HG03520 (cell line): ENCODE measurements around the gene GDE1.

ENCODE experiments used
- ATAC-seq: cut with Tn5 transposase; IDR thresholded peaks from one replicate; pipeline ENCODE4 v1.9.1; 2021; ENCODE audit warnings: mild to moderate bottlenecking, moderate library complexity; ENCODE audit not compliant: unreplicated experiment

GDE1 gene

DNA sequence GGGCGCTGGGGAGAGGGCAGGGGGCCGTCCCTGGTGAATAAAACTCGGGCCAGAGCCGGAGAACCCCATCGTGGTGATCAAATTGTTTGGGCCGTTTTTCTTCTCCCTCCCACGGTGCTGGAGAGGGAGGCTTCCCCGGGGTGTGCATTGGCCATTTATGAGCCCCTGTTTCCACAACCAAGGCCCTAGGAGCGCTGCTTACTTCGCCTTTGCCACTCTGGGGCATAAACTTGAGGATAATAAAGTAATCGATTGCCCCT is 2.4 kb upstream of the GDE1 start:
- no peak for ATAC-seq

DNA sequence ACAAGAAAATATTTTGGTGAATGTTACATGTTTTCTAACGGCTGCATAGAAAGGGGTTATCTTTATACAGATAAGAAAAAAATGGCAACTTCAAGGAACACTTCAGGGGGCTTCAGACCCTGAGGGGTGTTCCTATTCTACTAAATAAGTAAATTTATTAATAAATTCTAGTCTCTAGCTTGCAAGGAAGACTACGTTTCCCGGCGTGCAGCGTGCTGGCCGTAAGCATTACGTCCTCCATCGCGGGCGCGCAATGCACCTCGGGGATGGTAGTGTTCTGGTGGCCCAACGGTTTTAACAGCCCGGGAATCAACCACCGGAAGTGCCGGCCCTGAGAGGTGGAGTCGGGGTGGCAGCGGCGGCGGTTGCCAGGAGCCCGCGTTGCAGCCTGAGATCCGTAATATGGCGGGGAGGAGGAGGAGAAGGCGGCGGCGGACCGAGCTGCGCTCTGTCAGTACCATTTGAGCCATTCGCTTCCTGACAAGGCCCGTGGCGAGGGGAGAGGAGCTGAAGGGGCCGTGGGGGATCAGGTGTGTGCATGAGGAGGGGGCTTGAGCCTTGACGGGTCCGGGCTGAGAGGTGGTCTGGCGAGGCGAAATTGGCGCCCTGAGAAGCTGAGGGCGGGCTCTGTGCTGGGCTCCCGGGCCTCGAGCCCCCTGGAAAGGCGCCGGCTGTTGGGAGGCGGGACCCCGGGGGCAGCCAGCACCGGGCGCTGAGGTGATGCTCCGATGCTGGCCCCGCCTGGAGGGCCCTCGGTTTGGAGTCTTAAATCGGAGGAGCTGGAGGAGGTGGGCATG is 1.9 kb upstream of the GDE1 start, which contains the start of gene CCP110:
TSS of gene CCP110 (plus strand) at position 384 of the 797 bp plus-strand sequence. CDS start 3,940 bp downstream, outside the sequence.
- ATAC-seq = peak; percentile 62

DNA sequence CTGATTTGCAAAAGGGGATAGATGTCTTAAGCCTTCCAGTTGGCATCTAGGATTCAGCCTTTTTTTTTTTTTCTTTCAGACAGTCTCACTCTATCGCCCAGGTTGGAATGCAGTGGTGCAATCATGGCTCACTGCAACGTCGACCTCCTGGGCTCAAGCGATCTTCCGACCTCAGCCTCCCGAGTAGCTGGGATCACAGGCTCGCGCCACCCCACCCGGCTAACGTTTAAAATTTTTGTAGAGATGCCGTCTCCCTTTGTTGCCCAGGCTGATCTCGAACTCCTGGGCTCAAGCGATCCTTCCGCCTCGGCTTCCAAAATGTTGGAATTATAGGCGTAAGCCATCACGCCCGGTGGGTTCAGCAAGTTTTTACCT is 1.3 kb upstream of the GDE1 start:
- ATAC-seq = no peak

DNA sequence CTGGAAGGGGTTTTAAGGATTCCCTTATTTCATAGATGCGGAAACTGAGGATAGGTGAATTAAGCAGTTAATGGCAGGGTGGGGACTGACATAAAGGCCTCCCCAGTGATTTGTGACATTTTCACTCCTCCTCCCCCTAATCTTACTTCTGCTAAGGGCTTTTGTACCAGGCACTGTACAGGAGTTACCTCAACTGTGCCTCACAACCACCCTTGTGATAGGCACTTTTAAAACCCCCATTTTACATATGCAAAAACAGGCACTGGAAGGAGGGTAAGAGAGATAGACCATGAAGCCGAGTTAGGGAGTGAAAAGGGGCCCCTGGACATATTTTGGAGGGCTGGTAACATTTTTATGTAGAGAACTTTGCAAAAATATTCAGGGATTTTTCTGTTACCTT is 862 bp upstream of the GDE1 start:
- ATAC-seq = no peak

DNA sequence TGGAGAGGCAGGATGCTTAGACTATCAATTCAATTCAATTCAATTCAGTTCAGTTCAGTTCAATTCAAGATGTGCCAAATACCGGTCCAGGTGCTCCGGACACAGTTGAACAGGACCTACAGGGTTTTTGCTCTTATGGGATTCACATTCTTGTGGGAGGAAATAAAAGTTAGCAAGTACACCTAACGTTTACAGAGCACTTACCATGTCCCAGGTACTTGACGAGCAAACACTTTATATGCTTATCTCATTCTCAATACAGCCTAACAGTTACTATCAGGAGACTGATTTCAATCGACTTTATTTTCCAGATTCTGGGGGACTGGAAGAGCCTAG is 467 bp upstream of the GDE1 start:
- ATAC-seq = no peak

DNA sequence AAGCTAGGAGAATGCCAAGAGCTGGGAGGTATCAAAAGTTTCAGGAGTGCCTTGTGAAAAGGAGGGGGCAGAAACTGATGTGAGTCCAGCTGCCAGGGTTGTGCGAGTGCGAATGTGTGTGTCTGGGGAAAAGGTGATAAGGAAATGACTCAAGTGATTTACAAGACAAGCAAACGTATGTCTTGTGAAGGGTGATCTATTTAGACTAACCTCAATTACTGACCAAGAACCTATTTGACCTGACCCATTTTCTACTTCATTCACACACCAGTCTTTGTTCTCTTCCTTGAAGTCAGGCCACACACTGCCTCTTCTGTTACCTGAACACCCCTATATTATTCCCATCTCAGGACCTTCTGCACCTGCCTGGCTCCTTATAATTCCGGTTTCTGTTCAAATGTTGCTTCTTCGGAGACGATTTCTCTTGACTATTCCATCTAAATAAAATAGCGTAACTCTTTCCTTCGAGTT is 1.0 kb downstream of the GDE1 start:
- no peak for ATAC-seq

DNA sequence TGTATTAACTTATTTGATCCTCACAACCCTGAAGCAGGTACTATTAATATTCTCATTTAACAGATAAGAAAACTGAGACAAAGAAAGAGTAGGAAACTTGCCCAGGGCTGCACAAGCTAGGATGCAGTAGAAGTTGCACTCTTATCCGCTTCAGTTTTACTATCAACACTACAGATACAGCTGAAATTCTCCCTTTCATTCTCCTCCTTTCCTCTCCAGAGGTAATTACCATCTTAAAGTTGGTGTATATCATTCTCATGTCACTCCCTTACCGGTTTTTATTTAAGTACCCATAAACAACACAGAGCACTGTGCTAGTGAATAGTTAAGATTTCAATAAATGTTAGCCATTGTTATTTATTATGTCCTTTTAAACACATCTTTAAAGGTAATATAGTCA is 3.5 kb downstream of the GDE1 start:
- no peak for ATAC-seq

DNA sequence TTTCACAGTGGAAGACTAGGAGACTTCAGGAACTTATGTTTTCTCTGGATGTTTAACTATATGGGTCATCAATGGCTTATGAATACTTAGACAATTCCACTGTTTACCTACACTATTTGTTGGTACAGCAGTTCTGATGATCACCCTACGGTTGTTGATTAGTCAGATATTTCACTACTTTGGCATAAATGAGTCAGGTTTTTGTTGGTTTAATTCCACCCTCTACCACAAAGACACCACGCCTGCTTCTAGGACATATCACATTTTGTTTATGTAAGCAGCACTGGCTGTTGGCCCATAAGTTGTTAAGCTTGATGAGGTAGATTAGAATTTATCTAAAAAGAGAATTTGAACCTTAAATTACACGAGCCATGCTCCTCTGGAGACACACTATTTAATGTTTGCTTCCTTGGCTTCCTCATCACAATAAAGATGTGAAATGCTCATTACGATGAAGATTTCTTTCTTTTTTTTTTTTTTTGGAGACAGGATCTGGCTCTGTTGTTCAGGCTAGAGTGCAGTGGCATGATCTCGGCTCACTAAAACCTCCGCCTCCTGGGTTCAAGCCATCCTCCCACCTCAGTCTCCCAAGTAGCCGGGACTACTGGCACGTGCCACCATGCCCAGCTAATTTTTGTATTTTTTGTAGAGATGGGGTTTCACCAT is 4.3 kb downstream of the GDE1 start:
- ATAC-seq = no peak

DNA sequence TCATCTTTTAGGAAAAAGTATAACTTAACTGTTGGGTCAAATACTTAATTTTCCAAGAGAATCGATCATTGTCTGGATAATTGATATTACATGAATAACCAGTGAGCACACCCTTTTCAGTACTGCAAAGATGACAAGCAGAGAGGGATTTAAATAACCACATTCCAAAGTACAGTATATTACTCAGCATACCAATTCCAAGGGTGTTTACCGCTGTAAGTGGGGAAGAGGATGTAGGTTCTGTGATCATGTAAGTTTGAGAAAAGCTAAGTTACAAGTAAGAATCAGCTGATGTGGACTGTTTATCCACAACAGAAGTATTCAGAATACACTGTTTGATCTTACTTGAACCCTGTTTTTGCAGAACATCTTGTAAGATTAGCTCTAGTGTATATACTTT is 6.1 kb downstream of the GDE1 start:
- no peak for ATAC-seq

DNA sequence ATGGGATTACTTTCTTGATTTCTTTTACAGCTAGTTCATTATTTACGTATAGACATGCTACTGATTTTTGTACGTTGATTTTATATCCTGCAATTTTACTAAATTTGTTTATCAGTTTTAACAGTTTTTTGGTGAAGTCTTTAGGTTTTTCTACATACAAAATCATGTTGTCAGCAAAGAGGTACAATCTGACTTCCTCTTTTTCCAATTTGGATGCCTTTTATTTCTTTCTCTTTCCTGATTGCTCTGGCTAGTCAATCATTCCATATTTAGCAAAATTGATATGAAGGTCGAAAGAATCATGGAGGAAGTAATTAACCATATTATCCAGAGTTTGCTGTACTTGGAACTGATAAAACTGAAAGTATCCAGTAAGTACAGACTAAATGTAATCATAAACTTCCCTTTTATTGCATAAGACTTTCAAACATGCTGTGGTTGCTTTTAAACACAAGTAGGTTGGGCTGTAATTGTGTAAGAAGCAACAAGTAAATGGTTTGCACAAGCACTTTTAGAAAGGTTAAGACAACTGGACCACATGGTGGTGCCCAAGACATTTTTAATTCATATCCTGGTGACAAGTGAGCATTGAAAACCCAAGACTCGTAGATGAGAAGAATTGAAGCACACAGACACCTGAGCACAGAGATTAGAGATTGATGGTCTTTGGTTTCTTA is 8.4 kb downstream of the GDE1 start:
- ATAC-seq = no peak

DNA sequence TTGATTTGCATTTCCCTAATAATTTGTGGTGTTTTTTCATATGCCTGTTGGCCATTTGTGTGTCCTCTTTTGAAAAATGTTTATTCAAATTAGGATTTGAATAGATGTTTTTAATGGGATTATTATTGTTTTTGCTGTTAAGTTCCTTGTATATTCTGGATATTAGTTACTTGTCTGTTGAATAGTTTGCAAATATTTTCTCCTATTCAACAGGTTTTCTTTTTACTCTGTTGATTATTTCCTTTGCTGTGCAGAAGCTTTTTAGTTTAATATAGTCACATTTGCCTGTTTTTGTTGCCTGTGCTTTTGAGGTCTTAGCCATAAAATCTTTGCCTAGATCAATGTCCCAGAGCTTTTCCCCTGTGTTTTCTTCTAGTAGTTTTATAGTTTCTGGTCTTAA is 9.6 kb downstream of the GDE1 start:
- no peak for ATAC-seq

DNA sequence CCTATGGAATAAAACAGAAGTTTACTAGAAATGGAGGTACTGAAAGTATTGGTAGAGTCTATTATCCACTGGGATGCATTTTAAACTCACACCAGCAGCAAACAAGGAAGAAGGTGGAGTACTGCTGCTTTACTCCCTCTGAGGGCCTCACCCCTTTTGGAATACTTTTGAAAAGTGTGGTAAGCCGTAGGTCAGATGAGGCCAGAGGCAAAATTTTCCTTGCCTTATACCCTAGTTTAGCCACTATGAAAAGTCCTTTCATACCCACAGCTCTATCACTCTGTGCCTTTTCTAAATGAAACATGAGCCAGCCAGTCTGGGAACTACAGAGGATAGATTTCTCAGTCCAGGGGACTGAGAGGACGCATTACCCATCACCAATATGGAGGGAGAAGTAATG is 14.0 kb downstream of the GDE1 start:
- no peak for ATAC-seq

DNA sequence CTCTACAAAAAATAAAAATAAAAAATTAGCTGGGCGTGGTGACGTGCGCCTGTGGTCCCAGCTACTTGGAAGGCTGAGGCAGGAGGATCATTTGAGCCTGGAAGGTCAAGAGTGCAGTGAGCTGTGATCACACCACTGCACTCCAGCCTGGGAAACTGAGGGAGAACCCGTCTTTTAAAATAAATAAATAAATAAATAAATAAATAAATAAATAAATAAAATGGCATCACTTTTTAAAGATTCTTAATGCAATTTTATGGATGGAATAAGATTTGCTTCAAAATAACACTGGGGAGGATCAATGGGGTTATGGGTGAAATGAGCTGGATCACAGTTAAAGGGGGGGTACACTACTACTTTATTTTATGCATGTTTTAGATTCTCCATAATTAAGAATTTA is 14.9 kb downstream of the GDE1 start:
- ATAC-seq = no peak

DNA sequence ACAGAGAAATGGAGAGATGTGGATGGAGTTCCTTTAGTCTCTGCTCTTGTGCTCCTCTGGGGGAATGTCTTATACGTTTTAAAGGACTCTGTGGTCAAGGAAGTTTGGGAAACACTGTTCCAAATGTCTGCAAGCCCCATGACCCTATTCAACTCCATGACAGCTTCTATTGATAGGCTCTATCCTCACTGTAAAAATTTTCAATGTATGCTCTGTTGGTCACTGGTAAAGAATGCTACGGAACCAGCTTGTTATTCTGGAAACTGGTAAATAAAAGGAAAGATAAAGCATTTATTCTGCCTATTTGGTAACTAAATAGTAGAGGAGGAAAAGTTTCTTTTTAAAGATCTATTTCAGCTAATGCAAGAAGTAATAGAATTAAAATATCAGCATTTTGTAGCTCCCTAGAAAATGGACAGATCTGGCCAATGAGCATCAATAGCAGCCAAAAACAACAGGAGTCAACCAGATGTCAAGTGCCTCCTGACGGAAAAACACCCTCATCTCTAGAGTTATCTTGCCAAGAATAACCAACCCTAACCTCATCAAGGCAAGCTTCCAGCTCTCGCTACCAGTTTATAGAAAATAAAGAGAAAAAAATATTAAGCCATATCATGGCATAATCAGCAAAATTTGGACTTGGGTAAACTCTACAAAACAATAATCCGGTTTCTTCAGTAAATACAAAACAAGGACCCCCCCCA is 16.1 kb downstream of the GDE1 start:
- ATAC-seq = no peak

DNA sequence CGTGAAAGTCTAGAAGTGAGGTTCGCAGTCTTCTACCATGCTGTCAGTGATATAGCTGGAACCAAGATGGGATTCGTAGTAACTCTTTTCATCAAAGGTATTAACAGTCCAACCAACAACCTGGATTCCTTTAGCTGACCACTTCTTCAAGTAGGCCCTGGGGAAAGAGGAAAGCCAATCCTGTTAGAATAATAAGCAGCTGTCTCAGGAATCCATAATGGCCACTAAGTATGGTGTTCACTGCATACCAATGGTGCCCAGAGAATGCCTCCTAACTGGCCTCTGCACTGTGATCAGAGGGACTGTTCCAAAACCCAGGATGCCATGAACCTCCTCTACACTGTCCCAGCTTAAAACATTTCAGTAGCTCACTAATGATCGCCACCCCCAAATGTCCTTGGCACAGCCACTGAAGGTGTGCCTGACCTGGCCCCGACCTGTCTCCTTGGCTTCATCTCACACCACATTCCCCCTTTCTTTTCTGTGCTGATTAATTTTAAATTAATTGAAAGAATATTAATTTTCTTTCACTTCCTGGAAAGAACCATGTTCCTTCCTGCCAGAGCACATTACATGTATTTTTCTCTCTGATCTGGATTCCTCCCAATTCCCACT is 18.3 kb downstream of the GDE1 start:
- ATAC-seq = no peak

DNA sequence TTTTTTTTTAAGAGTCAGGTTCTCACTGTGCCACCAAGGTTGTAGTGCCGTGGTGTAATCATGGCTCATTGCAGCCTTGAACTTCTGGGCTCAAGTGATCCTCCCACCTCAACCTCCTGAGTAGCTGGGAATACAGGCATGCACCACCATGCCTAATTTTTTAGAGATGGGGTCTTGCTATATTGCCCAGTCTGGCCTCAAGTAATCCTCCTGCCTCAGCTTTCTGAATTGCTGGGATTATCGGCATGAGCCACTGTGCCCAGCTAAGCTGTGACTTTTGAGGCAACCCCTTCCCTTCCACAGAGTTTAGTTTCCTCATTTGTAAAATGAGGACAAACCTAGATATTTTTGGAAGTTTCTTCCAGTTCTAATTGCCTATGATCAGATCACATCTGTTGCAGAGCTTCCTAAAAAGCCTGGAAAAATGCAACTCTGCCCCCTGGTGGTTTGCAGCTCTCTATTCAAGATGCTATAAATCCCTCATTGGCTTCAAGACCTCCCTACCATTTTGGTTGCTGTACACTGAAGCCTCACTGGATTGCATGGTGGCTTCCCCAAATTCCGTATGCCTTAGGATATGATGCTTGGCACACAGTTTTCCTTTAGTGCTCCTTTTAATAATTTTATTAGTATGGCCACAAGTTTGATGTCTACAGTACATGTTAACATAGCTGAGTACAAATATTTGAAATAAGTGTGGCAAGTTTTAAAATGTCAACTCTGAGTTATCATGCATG is 19.3 kb downstream of the GDE1 start:
- ATAC-seq = no peak

DNA sequence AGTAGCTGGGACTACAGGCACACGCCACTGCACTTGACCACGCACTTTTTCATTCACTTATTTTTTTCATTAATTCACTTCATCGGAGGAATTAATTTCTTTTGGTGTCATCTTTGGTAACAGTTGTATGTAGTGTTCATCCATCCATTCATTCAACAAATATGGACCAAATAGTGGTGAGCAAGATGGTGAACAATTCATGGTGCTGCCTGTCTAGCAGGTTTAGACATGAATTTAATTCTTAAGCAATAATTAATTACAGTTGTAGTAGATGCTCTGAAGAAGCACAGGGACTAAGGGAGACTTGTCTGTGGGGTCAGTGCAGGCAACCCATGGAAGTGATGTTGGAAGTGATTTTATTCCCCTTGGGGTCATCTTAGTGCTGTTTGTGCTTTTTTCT is 22.4 kb downstream of the GDE1 start:
- ATAC-seq = no peak

DNA sequence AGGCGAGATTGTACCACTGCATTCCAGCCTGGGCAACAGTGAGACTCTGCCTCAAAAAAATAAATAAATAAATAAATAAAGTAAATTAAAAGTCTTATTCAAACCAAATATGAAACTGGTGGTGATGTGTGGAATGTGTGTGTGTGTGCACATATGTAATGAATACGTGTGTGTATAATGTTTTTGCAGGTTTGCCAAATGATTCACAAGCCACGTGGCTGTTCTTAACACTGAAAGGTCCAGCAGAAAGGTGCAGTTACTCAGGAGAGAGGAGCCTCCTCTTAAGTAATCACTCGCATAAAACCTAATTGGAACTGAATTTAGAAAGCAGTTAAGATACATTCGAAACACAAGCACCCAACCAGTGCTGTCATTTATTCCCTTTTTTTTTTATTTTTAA is 22.9 kb downstream of the GDE1 start:
- no peak for ATAC-seq

DNA sequence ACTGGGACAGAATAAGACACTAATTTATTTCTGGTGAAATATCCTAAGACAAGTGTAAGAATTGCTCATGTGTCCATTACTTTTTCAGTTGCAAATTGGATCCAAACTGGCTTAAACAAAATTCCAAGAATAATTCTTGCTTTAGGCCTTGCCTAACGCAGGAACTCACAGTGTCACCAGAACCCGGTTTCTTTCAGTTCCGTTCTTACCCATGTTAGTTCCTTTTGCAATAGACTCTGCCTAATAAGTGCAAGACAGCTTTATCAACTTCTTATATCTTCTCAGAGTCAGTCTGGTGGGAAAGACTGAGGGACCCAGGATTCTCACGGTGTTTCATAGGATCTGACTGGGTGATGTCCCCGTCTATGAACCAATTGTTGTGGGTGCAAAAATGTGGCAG is 24.7 kb downstream of the GDE1 start:
- ATAC-seq = no peak

DNA sequence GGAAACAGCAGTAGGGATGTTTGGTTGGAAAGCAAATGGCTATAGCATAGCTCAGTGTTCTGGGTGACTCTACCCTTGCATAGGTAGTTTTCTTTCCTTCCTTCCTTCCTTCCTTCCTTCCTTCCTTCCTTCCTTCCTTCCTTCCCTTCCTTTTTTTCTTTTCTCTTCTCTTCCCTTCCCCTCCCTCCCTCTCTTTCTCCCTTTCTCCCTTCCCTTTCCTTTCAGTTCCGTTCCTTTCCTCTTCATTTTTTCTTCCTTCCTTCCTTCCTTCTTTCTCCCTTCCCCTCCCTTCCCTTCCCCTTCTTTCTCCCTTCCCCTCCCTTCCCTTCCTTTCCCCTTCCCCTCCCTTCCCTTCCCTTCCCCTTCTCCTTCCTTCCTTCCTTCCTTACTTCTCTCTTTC is 31.3 kb downstream of the GDE1 start:
- no peak for ATAC-seq

DNA sequence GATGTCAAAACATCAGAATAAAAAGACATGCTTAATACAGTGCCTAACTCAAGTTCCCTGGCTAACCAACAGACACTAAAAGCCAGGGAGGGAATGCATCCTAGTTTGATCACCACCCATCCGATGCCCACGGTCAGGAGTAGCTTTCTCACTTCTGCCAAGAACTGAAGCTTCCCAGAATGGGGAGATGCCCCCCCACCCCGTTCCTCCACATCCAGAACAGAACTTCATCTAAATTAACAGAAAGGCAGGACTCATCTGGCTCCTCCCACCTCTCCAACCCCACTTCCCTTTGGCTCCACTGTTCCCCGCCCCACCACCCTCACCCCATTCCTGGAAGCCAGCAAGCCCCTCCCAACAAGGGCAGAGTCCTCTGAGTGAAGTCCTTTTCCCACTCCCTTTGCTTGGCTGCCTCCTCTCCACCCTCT is 33.7 kb downstream of the GDE1 start:
- no peak for ATAC-seq
